GM18498 (cell line): ENCODE measurements around the gene OR6P1.

ENCODE experiments used
- ATAC-seq: cut with Tn5 transposase; IDR thresholded peaks from one replicate; pipeline ENCODE4 v1.9.1; 2021; ENCODE audit warnings: mild to moderate bottlenecking, moderate library complexity; ENCODE audit not compliant: unreplicated experiment

Gene OR6P1

GRCh38 chr1:158520021-158520420, 50.4 kb downstream of the OR6P1 start:
- no peak for ATAC-seq

GRCh38 chr1:158516966-158517365, 53.4 kb downstream of the OR6P1 start:
- no peak for ATAC-seq
